Glomerular visceral epithelial cell (primary cell): ENCODE measurements around the gene ZNF330.
"Not testable (repeated sequence)": the region's sequence is repeated elsewhere in the genome, so short reads cannot be mapped to it uniquely, and the experiment has no call there.

Source experiments
- DNase-seq: peaks from one replicate; pipeline ENCODE4 v3.0.0-alpha.2; 2016; ENCODE audit errors: extremely low spot score

ZNF330 gene

DNA sequence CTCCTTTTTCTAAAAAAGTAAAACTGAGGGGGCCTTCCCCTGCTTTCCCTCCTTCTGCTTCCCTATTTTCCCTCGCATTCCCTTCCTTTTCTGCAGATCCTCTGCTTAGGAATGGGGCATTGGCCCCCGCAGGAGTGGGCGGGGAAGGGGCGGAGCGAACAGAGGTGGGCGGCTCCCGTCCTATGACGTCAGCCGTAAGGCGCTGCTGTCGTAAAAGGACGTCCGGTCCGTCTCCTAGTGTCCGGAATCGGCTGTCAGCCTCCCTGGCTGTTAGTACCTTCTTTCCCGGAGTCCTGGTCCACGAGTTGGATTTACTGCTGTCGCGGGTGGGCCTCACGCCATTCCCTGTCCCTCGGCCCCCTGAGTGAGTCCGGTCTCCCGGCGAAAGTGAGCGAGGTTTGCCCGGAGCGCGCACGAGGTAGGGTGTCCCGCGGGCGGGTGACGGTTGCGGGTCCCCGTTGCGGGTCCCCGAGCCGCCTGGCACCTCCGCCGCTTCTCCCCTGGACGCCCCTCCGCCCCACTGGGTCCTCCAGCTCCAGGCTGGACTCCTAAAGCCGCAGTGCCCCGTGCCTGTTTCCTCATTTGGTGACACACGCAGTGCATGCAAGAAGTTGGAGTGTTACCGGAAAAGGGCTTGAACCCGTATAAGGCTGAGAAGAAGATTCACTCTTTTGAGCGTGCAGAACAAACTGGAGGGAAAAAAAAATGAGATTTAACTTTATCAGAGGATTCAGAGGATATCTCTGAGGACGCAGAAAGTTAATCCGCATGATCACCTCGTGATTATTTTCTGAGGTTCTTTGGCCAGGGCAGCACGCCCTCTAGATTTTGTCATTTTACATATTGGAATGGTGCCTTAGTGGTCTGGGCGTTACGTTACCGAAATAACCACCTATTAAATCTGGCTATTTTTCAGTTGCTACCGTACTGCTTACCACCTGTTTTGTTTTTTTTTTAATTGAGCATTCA is at the start of gene ZNF330:
Gene ZNF330 (plus strand): TSS at position 205 of the 969 bp plus-strand sequence. CDS start 1,477 bp downstream, outside the sequence.
- peak; percentile 95 for DNase-seq

DNA sequence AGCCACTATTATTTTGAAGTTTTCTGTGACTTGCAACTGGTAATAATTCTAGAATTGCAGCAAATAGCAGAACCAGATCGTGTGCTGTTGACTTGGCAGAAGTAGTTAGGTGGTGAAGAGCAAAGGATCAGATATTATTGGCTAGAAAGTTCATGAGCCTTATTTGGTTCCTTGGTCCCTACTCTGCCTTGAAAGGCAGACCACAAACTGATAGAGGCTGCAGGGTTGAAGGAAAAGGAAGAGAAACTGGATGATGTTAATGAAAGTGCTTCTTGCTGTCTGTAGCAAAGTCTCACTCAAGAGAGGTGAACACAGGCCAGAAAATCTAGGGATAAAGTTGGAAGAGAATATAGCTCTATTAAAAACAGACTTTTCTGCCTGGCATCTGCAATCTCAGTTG is 46.2 kb upstream of the ZNF330 start:
- DNase-seq = no peak

- DNase-seq = no peak
Measured at GRCh38 chr4:141177171-141177570, 43.5 kb upstream of the ZNF330 start.

- DNase-seq = no peak
Measured at GRCh38 chr4:141179474-141180373, 41.0 kb upstream of the ZNF330 start.

DNA sequence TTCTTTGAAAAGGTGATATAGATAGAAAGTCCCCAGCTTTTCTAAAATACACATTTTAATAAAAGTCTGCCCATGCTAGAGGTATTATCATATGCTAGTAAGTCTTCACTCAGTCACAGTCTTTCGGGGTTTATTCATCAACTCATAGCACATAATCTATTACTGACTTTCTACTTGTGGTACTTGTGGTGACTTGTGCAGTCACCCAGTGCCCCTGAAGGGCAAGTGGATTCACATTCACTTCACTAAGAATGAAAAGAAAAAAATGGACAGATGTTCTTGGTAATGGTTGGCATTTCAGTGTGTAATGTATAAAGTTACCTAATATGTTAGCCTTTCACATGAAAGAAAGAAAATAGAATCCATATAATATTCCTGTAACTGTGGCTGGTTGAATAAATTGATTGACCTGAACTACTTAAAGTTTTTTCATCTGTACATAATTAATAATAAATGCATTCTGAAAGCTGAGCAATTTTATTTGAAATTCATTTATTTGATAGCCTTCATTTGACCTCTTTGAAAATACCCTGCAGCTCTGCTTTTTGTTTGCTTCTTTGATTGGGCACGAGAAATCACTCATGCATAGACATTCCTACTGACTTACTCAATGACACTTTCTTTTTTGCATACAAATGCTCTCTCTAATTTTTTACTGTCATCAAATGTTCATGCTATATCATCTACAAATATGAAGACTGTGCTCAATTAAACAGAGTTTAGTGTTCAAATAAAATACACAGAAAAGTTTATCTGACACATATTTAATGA is 39.5 kb upstream of the ZNF330 start:
- DNase-seq = peak; percentile 85

DNA sequence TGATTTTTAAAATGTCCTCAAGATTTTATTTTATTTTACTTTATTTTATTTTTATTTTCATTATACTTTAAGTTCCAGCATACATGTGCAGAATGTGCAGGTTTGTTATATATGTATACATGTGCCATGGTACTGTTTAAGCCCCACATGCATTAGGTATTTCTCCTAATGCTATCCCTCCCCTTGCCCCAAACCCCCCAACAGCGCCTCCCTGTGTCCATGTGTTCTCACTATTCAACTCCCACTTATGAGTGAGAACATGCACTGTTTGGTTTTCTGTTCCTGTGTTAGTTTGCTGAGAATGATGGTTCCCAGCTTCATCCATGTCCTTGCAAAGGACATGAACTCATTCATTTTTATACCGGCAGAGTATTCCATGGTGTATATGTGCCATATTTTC is 37.2 kb upstream of the ZNF330 start:
- not testable (repeated sequence) for DNase-seq

- no peak for DNase-seq
Measured at GRCh38 chr4:141192564-141192963, 28.1 kb upstream of the ZNF330 start.

DNA sequence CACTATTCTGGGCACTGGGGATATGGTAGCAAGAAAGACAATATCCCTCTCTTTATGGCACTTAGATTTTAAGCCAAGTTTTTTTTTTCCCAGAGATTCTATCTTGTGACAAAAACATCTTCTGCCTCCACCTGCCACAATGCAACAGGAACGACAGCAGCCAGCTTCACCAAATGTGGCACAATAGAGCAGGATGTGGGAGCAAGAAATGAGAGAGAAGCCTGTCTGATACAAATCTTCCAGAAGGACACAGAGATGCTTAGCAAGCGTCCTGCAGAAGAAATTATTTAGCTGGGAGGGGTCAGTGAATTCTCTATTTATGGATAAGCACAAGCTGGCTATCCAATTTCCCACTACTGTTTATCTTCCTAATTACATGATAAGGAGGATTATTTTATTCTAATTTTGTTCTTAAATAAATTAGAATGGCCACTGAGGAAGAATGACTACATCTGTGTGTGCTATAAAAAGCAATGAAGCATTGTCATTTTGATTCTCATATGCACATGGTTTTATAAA is 27.1 kb upstream of the ZNF330 start:
- no peak for DNase-seq

GRCh38 chr4:141195095-141195707 is 25.5 kb upstream of the ZNF330 start:
- DNase-seq = no peak

DNA sequence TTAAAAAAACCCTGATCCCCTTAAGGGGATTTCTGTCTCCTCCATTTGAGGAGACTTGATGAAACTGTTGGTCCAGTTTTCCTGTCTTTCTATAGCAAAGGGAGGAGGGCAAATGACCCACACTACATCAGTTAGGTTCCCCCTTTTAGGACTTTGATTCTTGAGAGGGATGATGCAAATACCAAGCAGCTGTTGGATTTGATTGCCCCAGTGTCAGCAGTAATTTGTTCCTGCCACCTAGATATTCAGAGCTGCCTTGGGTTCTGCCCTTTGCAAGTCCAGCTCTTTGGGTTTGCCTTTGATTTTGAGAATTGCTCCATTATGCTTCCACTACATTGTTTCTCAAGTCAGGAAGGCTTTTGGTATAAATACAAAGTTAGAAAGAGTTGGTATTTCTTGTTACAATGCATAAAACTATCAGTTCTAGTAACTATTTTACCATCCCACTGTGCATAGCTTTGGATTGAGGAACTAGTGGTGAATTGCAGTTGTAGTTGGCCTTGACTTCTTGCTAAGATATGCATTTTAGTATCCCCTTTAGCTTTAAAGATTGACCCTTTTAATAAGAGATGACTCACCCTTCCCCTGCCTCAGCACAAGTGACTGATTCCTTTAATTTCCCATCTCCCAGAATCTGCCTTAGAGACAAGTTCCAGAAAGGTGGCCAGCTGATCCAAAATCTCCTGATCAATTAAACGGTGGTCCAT is 24.3 kb upstream of the ZNF330 start:
- no peak for DNase-seq

- no peak for DNase-seq
Measured at GRCh38 chr4:141207961-141208360, 12.7 kb upstream of the ZNF330 start.

GRCh38 chr4:141210168-141210567 is 10.5 kb upstream of the ZNF330 start:
- DNase-seq = no peak

GRCh38 chr4:141213550-141213991 is 7.1 kb upstream of the ZNF330 start:
- no peak for DNase-seq

DNA sequence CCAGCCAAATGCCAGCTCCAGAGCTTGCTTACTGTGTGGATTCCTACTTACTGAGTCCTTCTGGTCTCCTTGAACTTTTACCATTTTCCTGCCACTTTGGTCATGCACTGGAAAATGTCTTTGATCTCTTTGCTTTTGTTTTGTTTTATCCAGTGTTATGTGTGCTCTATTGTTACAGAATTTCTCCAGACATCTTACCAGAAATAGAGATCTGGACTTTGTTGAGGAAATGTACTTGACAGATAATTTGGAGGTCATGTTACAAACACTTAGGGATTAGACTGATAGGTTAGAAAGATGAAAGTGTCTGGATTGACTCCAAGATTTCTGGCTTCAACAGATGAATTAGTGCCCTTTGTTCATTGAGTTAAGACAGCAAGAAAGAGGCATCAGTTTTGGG is 5.7 kb upstream of the ZNF330 start:
- no peak for DNase-seq

- DNase-seq = no peak
Measured at GRCh38 chr4:141216002-141216761, 4.5 kb upstream of the ZNF330 start.

DNA sequence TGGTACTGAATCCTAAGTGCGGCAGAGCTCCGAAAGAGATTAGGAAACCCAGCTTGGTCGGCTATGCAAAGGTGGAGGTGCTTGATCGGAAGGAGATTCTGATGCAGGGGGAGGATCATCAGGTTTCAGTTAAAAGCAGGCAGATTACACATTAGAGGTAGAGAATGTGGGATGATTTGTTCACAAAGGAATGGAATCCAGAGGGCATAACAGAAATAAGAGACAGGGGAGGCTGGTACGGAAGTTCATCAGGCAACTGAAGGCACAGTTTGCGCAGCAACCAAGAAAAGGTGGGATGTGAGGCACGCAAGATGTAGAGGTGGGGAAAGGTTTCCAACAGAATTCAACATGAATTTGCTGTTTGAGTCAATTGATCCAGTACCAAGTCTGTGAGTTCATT is 424 bp upstream of the ZNF330 start:
- DNase-seq = peak; percentile 52

GRCh38 chr4:141223418-141223817 is 2.7 kb downstream of the ZNF330 start:
- no peak for DNase-seq

- not testable (repeated sequence) for DNase-seq
Measured at GRCh38 chr4:141227280-141227679, 6.6 kb downstream of the ZNF330 start.

DNA sequence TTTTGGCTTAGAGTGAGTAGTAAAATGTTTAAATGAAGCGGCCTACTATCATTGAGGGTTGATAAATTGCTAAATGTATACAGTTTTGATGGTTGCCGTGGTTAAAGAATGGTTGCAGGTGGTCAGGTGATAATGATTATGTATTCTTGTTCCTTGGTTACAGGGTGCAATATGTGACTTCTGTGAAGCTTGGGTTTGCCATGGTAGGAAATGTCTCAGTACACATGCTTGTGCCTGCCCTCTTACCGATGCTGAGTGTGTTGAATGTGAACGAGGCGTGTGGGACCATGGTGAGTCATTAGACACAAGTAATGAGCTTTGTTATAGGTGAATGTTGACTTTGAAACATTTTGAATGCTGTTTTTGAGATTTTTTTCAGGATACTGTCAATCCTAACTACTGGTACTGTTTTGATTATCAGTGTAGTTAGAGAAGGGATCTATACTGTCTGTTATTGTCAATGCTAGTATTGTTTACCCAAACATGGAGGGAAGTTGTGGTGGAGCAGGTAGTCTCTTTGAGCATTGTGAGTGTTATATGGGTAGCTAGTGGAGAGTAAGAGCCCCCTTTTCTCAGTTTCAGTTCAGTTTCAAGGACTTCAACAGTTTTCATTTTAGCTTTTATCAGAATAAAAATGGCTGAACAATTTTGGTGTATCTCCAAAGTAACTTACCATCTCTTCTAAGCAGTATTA is 8.9 kb downstream of the ZNF330 start:
- DNase-seq = no peak
